Parathyroid adenoma (tissue), 2 donors: ENCODE data around the gene SALL2.

Experiments
- H2AFZ ChIP-seq: fragments of 300-600 bp; sonication (generic); one replicate; pipeline ENCODE4 v1.7.0; 2017; ENCODE audit warnings: antibody characterized with exemption, mild to moderate bottlenecking
- H3K27ac ChIP-seq: fragments of 300-600 bp; sonication (generic); one replicate; pipeline ENCODE4 v1.7.0; 2017
- H3K27me3 ChIP-seq: fragments of 300-600 bp; sonication (generic); one replicate; pipeline ENCODE4 v1.7.0; 2017; ENCODE audit warnings: low read length; ENCODE audit not compliant: control insufficient read depth, insufficient read depth
- H3K36me3 ChIP-seq: fragments of 300-600 bp; sonication (generic); one replicate; pipeline ENCODE4 v1.7.0; 2017; ENCODE audit warnings: low read length; ENCODE audit not compliant: control insufficient read depth, insufficient read depth
- H3K4me1 ChIP-seq: fragments of 300-600 bp; sonication (generic); one replicate; pipeline ENCODE4 v1.7.0; 2017; ENCODE audit warnings: control low read depth
- H3K4me2 ChIP-seq: fragments of 300-600 bp; sonication (generic); one replicate; pipeline ENCODE4 v1.7.0; 2017; ENCODE audit warnings: low read length
- H3K4me3 ChIP-seq: fragments of 300-600 bp; sonication (generic); one replicate; pipeline ENCODE4 v1.7.0; 2017; ENCODE audit warnings: low read depth, low read length
- H3K79me2 ChIP-seq: fragments of 300-600 bp; sonication (generic); one replicate; pipeline ENCODE4 v1.7.0; 2017; ENCODE audit warnings: control low read depth
- H3K9ac ChIP-seq: fragments of 300-600 bp; sonication (generic); one replicate; pipeline ENCODE4 v1.7.0; 2017; ENCODE audit warnings: mild to moderate bottlenecking
- H3K9me3 ChIP-seq: fragments of 300-600 bp; sonication (generic); one replicate; pipeline ENCODE4 v1.7.0; 2017; ENCODE audit warnings: low read length; ENCODE audit not compliant: control insufficient read depth
- TF ChIP-seq, protein P1 (sequence below): fragments of 300-600 bp; sonication (generic); IDR thresholded peaks from one replicate; pipeline ENCODE4 v1.7.0; 2017; ENCODE audit warnings: antibody characterized with exemption, mild to moderate bottlenecking
- donor health status: primary hyperparathyroidism.

Gene SALL2

DNA sequence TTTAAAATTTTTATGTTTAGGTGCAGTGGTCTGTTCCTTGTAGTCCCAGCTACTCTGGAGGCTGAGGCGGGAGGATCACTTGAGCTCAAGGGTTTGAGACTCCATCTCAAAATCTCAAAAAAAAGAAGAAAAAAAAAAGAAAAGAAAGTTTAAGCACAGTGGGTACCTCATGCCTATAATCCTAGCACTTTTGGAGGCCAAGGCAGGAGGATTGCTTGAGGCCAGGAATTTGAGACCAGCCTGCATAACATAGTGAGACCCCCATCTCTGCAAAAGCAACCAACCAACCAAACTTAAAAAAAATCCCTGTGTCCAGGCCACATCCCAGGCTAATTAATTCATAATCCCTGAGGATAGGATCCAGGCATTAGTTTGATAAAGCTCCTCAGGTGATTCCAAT is 3.4 kb upstream of the SALL2 start:
- H3K9ac ChIP-seq = no peak overlapping the region
- TF ChIP-seq, protein P1, sequence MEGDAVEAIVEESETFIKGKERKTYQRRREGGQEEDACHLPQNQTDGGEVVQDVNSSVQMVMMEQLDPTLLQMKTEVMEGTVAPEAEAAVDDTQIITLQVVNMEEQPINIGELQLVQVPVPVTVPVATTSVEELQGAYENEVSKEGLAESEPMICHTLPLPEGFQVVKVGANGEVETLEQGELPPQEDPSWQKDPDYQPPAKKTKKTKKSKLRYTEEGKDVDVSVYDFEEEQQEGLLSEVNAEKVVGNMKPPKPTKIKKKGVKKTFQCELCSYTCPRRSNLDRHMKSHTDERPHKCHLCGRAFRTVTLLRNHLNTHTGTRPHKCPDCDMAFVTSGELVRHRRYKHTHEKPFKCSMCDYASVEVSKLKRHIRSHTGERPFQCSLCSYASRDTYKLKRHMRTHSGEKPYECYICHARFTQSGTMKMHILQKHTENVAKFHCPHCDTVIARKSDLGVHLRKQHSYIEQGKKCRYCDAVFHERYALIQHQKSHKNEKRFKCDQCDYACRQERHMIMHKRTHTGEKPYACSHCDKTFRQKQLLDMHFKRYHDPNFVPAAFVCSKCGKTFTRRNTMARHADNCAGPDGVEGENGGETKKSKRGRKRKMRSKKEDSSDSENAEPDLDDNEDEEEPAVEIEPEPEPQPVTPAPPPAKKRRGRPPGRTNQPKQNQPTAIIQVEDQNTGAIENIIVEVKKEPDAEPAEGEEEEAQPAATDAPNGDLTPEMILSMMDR = no peak
- H3K4me3 ChIP-seq = peak overlapping the region; percentile 22
- H3K79me2 ChIP-seq = no peaks in the 10 kb centered on the region
- peak overlapping the region; percentile 13 for H3K4me2 ChIP-seq
- no peak overlapping the region for H3K27ac ChIP-seq
- no peak overlapping the region for H2AFZ ChIP-seq
- no peaks in the 10 kb centered on the region for H3K27me3 ChIP-seq
- no peaks in the 10 kb centered on the region for H3K36me3 ChIP-seq
- H3K9me3 ChIP-seq = no peaks in the 10 kb centered on the region
- peaks cover 5% of the 10 kb centered on the region for H3K4me1 ChIP-seq

DNA sequence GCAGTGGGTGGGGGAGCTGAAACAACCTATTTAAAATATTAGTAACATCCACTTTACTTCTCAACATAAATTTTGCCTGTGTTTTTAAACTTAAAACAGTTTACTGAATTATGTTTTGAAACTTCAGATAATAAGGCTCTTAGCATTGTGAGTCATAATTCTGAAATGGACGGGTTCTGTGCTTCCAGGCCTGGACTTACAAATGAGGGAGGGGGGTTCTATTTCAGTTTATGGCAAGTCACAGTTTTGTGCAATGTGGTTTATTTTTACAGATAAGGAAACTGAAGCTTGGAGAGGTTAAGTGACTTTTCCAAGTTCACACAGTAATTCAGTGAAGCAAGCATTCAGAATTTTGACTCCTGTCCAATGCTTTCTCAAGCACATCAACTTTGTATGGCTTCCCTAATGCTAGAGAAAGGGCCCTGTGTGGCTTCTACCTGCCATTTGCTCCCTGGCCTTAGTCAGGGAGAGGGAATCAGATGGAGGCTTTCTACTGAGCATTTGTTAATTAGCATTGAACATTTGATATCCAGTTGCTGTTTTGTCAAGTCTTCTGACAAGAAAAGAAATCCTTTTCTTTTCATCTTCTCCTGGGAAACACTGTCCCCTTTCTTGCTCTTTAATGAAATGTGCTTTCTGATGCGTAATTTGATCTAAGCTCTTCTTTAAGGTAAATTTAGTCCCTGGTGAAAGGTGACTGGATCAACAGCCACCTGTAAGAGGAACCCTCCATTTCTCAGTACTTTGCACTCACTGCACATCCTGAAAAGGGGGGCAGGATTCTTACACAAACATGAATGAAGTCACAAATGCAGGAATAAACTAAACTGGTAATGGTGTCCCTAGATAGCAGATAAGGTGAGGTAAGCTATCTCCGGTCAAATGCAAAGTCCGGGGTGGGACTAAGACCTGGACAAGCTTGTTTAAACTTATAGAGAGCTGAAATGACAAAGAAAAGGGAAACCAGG is 2.5 kb upstream of the SALL2 start:
- Histone ChIP-seq H3K4me3 (peak overlapping the region; percentile 22), H3K4me1 (peaks cover 5% of the 10 kb centered on the region), H3K27ac (peak overlapping the region; percentile 46), H3K36me3 (no peaks in the 10 kb centered on the region), H3K79me2 (no peaks in the 10 kb centered on the region), H3K27me3 (no peaks in the 10 kb centered on the region), H3K4me2 (peak overlapping the region; percentile 13), H3K9ac (no peak overlapping the region), H3K9me3 (no peaks in the 10 kb centered on the region), H2AFZ (peak overlapping the region; percentile 24)
- TF ChIP-seq, protein P1 = no peak

DNA sequence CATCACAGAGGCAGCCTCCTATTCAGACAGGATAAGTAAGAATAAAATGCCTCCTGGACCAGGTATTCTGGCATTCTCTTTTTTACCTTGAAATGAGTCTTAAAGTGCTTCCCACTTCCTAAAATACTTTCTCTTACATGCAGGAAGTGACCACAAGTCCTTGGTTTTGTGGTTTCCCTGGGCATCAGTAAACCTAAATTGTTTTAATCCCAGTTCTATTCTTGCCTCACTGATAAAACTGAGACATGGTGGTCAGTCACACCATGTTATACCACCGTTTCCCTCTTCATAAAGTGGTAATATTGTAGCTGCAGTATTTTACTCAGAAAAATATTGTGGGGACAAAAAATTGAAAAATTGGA is 1.2 kb upstream of the SALL2 start:
- H3K27me3 ChIP-seq = no peaks in the 10 kb centered on the region
- H2AFZ ChIP-seq = peak overlapping the region; percentile 99
- H3K36me3 ChIP-seq = no peaks in the 10 kb centered on the region
- H3K4me2 ChIP-seq = peak overlapping the region; percentile 81
- H3K4me1 ChIP-seq = peaks cover 5% of the 10 kb centered on the region
- H3K9me3 ChIP-seq = no peaks in the 10 kb centered on the region
- peak overlapping the region; percentile 59 for H3K27ac ChIP-seq
- no peak overlapping the region for H3K9ac ChIP-seq
- H3K79me2 ChIP-seq = no peaks in the 10 kb centered on the region
- TF ChIP-seq, protein P1 = no peak
- no peak overlapping the region for H3K4me3 ChIP-seq

DNA sequence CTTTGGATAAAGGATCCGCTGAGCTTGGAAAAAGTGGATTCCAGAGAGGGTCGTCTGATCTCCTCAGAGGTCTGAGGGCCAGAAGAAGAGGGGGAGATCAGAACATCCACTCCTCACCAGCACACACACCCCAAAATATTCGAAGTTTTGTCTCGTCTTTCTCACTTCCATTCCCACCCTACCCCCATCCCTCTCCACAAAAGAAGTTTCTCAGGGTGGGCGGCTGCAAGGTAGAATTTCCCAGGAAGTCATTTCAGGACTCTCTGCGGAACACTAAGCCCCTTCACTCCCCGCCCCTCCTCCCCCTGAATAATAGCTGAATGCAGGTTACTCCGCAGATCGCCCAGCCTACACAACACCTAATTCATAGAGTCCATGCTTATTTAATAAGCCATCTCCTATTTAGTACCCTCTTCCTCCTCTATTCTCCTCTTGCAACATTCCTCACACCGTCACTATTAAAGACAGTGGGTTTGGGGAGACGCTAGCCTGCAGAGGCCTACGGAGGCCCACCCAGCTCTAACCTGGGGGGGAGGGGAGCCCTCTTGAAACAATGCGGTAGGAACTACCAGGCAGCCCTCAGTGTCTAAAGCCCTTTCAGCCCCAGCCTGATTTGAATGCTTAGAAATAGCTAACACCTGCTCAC is 649 bp upstream of the SALL2 start:
- Histone ChIP-seq H3K79me2 (no peaks in the 10 kb centered on the region), H3K4me2 (peak overlapping the region; percentile 81), H3K36me3 (no peaks in the 10 kb centered on the region), H3K4me1 (peaks cover 5% of the 10 kb centered on the region), H3K9me3 (no peaks in the 10 kb centered on the region), H3K27me3 (no peaks in the 10 kb centered on the region), H3K27ac (peak overlapping the region; percentile 59), H3K4me3 (peak overlapping the region; percentile 75), H3K9ac (no peak overlapping the region), H2AFZ (peak overlapping the region; percentile 99)
- TF ChIP-seq, protein P1 = no peak
